H9 (cell line): ENCODE data around the gene WDR27. TPM values are rescaled to one million over a fixed set of nuclear protein-coding genes. Genes with fewer than 3 reads are reported as not detected.

Experiments used
- DNase-seq: peaks from one replicate; pipeline ENCODE4 v3.0.0-alpha.2; 2017
- H2AFZ ChIP-seq: one replicate; pipeline ENCODE4 v1.6.1; 2013; ENCODE audit warnings: mild to moderate bottlenecking, low read length, control low read depth, moderate library complexity
- H2AK5ac ChIP-seq: 2 replicates; pipeline ENCODE4 v1.6.1; 2013; ENCODE audit warnings: low read length, control low read depth, mixed read lengths; ENCODE audit not compliant: insufficient read length
- H2BK120ac ChIP-seq: one replicate; pipeline ENCODE4 v1.6.1; 2013; ENCODE audit warnings: low read depth, mild to moderate bottlenecking, low read length, control low read depth, inconsistent platforms; ENCODE audit not compliant: poor library complexity, severe bottlenecking
- H2BK12ac ChIP-seq: 2 replicates; pipeline ENCODE4 v1.6.1; 2013; ENCODE audit warnings: low read length, control low read depth, mixed read lengths, low read depth; ENCODE audit not compliant: insufficient read length
- H2BK15ac ChIP-seq: 2 replicates; pipeline ENCODE4 v1.6.1; 2013; ENCODE audit warnings: low read depth, low read length, control low read depth
- H2BK20ac ChIP-seq: one replicate; pipeline ENCODE4 v1.6.1; 2013; ENCODE audit warnings: low read depth, mild to moderate bottlenecking, low read length, control low read depth, inconsistent platforms; ENCODE audit not compliant: poor library complexity, severe bottlenecking
- H2BK5ac ChIP-seq: 2 replicates; pipeline ENCODE4 v1.6.1; 2013; ENCODE audit warnings: low read length, control low read depth, mixed read lengths; ENCODE audit not compliant: insufficient read length
- H3K14ac ChIP-seq: 2 replicates; pipeline ENCODE4 v1.6.1; 2013; ENCODE audit warnings: low read length, control low read depth; ENCODE audit not compliant: insufficient read depth
- H3K18ac ChIP-seq: 2 replicates; pipeline ENCODE4 v1.6.1; 2013; ENCODE audit warnings: low read depth, mild to moderate bottlenecking, mixed read lengths, low read length, control low read depth; ENCODE audit not compliant: insufficient read length
- H3K23ac ChIP-seq: 2 replicates; pipeline ENCODE4 v1.6.1; 2013; ENCODE audit warnings: low read length, control low read depth, mixed read lengths, low read depth; ENCODE audit not compliant: insufficient read length
- H3K23me2 ChIP-seq: 2 replicates; pipeline ENCODE4 v1.6.1; 2013; ENCODE audit warnings: low read depth, mild to moderate bottlenecking, mixed read lengths, low read length, control low read depth; ENCODE audit not compliant: insufficient read length, poor library complexity, severe bottlenecking
- H3K27ac ChIP-seq: 2 replicates; pipeline ENCODE4 v1.5.1; 2013; ENCODE audit warnings: low read length, control low read depth, mixed read lengths, low read depth; ENCODE audit not compliant: insufficient read length
- H3K27me3 ChIP-seq: 2 replicates; pipeline ENCODE4 v1.6.1; 2013; ENCODE audit warnings: low read length, control low read depth, inconsistent platforms; ENCODE audit not compliant: insufficient read depth
- H3K4ac ChIP-seq: 2 replicates; pipeline ENCODE4 v1.6.1; 2013; ENCODE audit warnings: low read depth, mild to moderate bottlenecking, control low read depth, inconsistent platforms, low read length, moderate library complexity
- H3K4me1 ChIP-seq: 2 replicates; pipeline ENCODE4 v1.6.1; 2013; ENCODE audit warnings: low read length, control low read depth, inconsistent platforms; ENCODE audit not compliant: insufficient read depth
- H3K4me2 ChIP-seq: 2 replicates; pipeline ENCODE4 v1.6.1; 2013; ENCODE audit warnings: low read length, control low read depth, mixed read lengths; ENCODE audit not compliant: insufficient read length, insufficient read depth
- H3K56ac ChIP-seq: 2 replicates; pipeline ENCODE4 v1.6.1; 2013; ENCODE audit warnings: low read depth, mild to moderate bottlenecking, mixed read lengths, low read length, control low read depth; ENCODE audit not compliant: insufficient read length
- H3K79me1 ChIP-seq: 2 replicates; pipeline ENCODE4 v1.6.1; 2013; ENCODE audit warnings: low read depth, mild to moderate bottlenecking, moderate library complexity, low read length, control low read depth, inconsistent platforms; ENCODE audit not compliant: insufficient read depth, poor library complexity, severe bottlenecking
- H3K79me2 ChIP-seq: 2 replicates; pipeline ENCODE4 v1.6.1; 2013; ENCODE audit warnings: low read length, control low read depth, inconsistent platforms; ENCODE audit not compliant: insufficient read depth
- H3K9ac ChIP-seq: 2 replicates; pipeline ENCODE4 v1.6.1; 2013; ENCODE audit warnings: low read length, control low read depth, mixed read lengths; ENCODE audit not compliant: insufficient read length; ENCODE audit errors: extremely low read depth
- H3K9me3 ChIP-seq: one replicate; pipeline ENCODE4 v1.6.1; 2013; ENCODE audit warnings: low read depth, low read length, inconsistent platforms; ENCODE audit not compliant: control insufficient read depth
- H3T11ph ChIP-seq: one replicate; pipeline ENCODE4 v1.6.1; 2013; ENCODE audit warnings: mild to moderate bottlenecking, low read length, control low read depth, inconsistent platforms
- H4K20me1 ChIP-seq: one replicate; pipeline ENCODE4 v1.6.1; 2013; ENCODE audit not compliant: control insufficient read depth, insufficient read length, insufficient read depth
- H4K5ac ChIP-seq: 2 replicates; pipeline ENCODE4 v1.6.1; 2013; ENCODE audit warnings: low read depth, mild to moderate bottlenecking, mixed read lengths, low read length, control low read depth; ENCODE audit not compliant: insufficient read length
- H4K8ac ChIP-seq: replicated peaks from 2 replicates; pipeline ENCODE4 v1.6.1; 2013; ENCODE audit warnings: low read length, control low read depth, mixed read lengths, low read depth; ENCODE audit not compliant: insufficient read length
- H4K91ac ChIP-seq: 2 replicates; pipeline ENCODE4 v1.6.1; 2013; ENCODE audit warnings: low read depth, mild to moderate bottlenecking, moderate library complexity, mixed read lengths, low read length, control low read depth; ENCODE audit not compliant: insufficient read length
- H3K27ac Mint-ChIP-seq, 3 experiments: 2 replicates in 2 of 3; 3 replicates in 1 of 3; pipeline ENCODE4 v1.8.0; 2020 to 2021; ENCODE audit warnings: mixed read lengths in 3 of 3, mild to moderate bottlenecking in 1 of 3, moderate library complexity in 1 of 3
- H3K27me3 Mint-ChIP-seq: 2 replicates; pipeline ENCODE4 v1.8.0; 2021; ENCODE audit warnings: low read depth, mild to moderate bottlenecking, moderate library complexity, mixed read lengths
- H3K36me3 Mint-ChIP-seq, 3 experiments: 2 replicates in 2 of 3; 3 replicates in 1 of 3; pipeline ENCODE4 v1.8.0; 2020 to 2021; ENCODE audit warnings: low read depth in 3 of 3, mixed read lengths in 3 of 3; ENCODE audit not compliant: insufficient read depth in 1 of 3
- H3K4me1 Mint-ChIP-seq, 2 experiments: 2 replicates each; pipeline ENCODE4 v1.8.0; 2020; ENCODE audit warnings: mixed read lengths in 2 of 2
- H3K4me3 Mint-ChIP-seq, 2 experiments: 2 replicates in 1 of 2; 3 replicates in 1 of 2; pipeline ENCODE4 v1.8.0; 2020 to 2021; ENCODE audit warnings: mild to moderate bottlenecking in 2 of 2, mixed read lengths in 2 of 2, moderate library complexity in 1 of 2
- H3K9me3 Mint-ChIP-seq, 2 experiments: 2 replicates in 1 of 2; 3 replicates in 1 of 2; pipeline ENCODE4 v1.8.0; 2020; ENCODE audit warnings: mild to moderate bottlenecking in 2 of 2, mixed read lengths in 2 of 2, moderate library complexity in 1 of 2
- WGBS: extraction: QIAGEN DNeasy Blood & Tissue Kit; methylation state at CpG from one replicate; pipeline ENCODE4 v1.1.7; 2013; ENCODE audit warnings: missing lambda C conversion rate, low lambda C conversion rate, mixed read lengths; ENCODE audit not compliant: insufficient read length; ENCODE audit errors: extremely low coverage; 5-methylcytosine and 5-hydroxymethylcytosine counted together
- total RNA-seq: library from RNA; stranded (reverse); gene quantifications from 2 replicates; pipeline ENCODE4 v1.2.1, GENCODE V29; 2021
- TF ChIP-seq, protein P1 (sequence below): fragments of 200-600 bp; sonication (generic); conservative IDR thresholded peaks from 3 replicates; pipeline ENCODE4 v1.8.0; 2021; ENCODE audit warnings: antibody characterized with exemption, mild to moderate bottlenecking

Gene WDR27
- total RNA-seq, 1 experiment from 2014 or later = 48.7 TPM

DNA sequence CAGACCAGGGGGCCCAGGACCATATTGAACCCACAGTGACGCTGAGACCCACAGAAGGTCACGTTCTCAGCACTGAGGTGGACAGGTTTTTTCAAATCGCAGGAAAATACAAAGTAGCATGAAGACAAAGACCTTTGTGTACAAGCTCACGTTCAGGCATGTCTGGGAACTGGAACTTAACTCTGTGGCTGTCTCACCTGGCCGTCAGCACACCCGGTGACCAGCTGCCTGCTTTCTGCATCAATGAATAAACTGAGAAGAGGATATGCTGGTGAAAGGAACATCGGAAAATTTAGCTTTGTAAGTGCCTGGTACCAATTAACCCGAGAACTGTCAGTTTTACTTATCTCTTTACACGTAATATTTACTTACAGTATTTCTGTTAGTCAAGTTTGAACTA, 36.5 kb downstream of the WDR27 start:
- Mint-ChIP-seq H3K27ac (peak overlapping the region in 1 of 3 experiments; percentile 72; a peak in 1 of 7 replicates), H3K27me3 (no peaks in the 10 kb centered on the region), H3K9me3 (no peaks in the 10 kb centered on the region; a peak in 2 of 5 replicates), H3K4me3 (no peak overlapping the region), H3K4me1 (peaks cover 10 to 11% of the 10 kb centered on the region in 2 experiments), H3K36me3 (peaks cover 39 to 80% (median 63%) of the 10 kb centered on the region in 3 experiments)
- Histone ChIP-seq H3K56ac (no peak overlapping the region), H4K8ac (no peak overlapping the region), H3K4me2 (no peak overlapping the region), H3K9me3 (no peaks in the 10 kb centered on the region), H4K5ac (no peak overlapping the region), H3K14ac (no peak overlapping the region), H3K9ac (no peak overlapping the region), H2AK5ac (no peak overlapping the region), H3K23me2 (no peaks in the 10 kb centered on the region), H4K91ac (no peak overlapping the region), H3K79me2 (no peaks in the 10 kb centered on the region), H2BK20ac (no peak overlapping the region), H3K27ac (no peak overlapping the region), H2BK15ac (no peak overlapping the region), H2BK120ac (no peak overlapping the region), H2AFZ (no peak overlapping the region), H3T11ph (no peak overlapping the region), H3K79me1 (no peaks in the 10 kb centered on the region), H3K27me3 (no peaks in the 10 kb centered on the region), H3K4me1 (no peaks in the 10 kb centered on the region), H2BK5ac (no peak overlapping the region), H3K23ac (no peak overlapping the region), H2BK12ac (no peak overlapping the region), H3K18ac (no peak overlapping the region), H4K20me1 (no peaks in the 10 kb centered on the region), H3K4ac (no peak overlapping the region)
- no CpG with 5 or more reads among the region's 9 CpGs for WGBS
- TF ChIP-seq, protein P1, sequence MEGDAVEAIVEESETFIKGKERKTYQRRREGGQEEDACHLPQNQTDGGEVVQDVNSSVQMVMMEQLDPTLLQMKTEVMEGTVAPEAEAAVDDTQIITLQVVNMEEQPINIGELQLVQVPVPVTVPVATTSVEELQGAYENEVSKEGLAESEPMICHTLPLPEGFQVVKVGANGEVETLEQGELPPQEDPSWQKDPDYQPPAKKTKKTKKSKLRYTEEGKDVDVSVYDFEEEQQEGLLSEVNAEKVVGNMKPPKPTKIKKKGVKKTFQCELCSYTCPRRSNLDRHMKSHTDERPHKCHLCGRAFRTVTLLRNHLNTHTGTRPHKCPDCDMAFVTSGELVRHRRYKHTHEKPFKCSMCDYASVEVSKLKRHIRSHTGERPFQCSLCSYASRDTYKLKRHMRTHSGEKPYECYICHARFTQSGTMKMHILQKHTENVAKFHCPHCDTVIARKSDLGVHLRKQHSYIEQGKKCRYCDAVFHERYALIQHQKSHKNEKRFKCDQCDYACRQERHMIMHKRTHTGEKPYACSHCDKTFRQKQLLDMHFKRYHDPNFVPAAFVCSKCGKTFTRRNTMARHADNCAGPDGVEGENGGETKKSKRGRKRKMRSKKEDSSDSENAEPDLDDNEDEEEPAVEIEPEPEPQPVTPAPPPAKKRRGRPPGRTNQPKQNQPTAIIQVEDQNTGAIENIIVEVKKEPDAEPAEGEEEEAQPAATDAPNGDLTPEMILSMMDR = no peak
- DNase-seq = no peak
